Measurements from ENCODE around the gene ETFDH. TPM values are rescaled to one million over a fixed set of nuclear protein-coding genes. Genes with fewer than 3 reads are reported as not detected.
"Not testable (repeated sequence)": the region's sequence is repeated elsewhere in the genome, so short reads cannot be mapped to it uniquely, and the experiment has no call there.

ETFDH gene
- total RNA-seq, 1 donor from 2014 or later, result 25.4 TPM

GRCh38 chr4:158750379-158750778 lies 78.3 kb downstream of the ETFDH start:
- peak; percentile 61 for DNase-seq (ENCODE audit: low read depth)

DNA sequence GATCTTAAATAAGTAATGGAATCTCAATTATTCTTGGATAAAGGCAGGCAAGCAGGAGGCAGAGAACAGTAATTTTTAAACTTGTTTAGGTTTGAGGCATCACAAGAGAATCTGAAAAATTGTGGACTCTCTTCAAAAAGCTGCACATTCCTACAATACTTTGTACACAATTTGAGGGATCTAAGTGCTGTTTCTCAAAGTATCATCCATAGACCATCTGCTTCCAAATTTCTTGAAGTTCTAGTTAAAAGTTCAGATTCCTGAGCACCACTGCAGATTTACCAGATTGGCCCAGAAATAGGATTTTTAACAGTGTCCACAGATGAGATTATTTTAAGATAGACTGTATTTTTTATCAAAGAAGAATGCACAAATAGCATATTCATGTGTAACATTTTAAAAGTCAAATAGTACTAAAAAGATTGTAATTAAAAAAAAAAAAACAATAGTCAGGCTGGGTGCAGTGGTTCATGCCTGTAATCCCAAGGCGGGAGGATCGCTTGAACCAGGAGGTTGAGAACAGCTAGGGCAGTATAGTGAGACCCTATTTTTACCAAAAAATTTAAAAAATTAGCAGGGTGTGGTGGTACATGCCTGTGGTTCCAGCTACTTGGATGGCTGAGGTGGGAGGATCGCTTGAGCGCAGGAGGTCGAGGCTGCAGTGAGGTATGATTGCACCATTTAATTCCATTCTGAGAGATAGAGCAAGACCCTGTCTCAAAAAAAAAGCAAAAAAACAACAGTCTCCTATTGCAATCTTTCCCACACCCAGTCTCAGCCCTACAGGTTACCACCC lies 82.5 kb downstream of the ETFDH start:
- no peak for DNase-seq (ENCODE audit: low read depth)

GRCh38 chr4:158755819-158756218 lies 83.7 kb downstream of the ETFDH start:
- DNase-seq (ENCODE audit: low read depth), result not testable (repeated sequence)

DNA sequence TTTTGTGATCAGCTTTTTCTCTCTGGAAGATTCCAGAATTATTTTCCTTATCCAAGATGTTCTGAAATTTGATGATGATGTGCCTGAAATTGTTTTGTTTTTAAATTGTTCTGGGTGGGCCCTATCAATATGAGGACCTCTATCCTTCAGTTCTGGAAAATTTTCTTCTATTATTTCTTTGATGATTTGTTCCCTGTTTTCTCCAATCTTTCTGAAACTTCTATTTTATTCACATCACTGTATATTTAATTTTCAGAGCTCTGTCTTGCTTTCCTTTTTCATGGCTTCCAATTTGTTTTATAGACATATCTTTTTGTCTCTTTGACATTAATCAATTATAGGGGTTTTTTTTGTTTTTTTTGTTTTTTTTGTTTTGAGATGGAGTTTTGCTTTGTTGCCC lies 84.5 kb downstream of the ETFDH start:
- no peak for DNase-seq (ENCODE audit: low read depth)

DNA sequence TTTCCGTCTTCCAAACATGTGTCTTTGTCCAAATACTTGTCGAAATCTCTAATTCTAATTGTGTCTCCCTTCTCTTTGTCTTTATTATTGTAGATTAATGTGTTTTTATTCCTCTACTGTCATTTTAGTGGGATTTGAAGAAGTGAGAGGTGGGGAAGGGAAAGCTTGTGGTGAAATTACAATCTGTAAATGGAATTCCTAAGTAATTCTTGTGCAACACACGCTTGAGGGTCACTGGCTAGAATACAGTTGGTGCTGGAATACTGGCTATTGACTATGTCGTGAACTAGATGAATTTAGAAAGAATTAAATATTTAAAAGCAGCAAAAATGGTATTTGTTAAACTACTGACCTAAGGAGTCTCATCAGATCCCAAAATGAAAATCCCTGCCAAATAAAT lies 86.0 kb downstream of the ETFDH start:
- DNase-seq (ENCODE audit: low read depth), result no peak

- DNase-seq (ENCODE audit: low read depth), result no peak
Measured at GRCh38 chr4:158758703-158759102, 86.6 kb downstream of the ETFDH start.

Other genes with a start within 250 kb of the ETFDH start
- gene RXFP1, start 150.4 kb upstream of the ETFDH start, total RNA-seq, result 0.11 TPM in 1 of 2 replicates, not detected in the other
- 33.7 and 34.2 TPM in 2 replicates for gene C4orf46, start 409 bp upstream of the ETFDH start, total RNA-seq
- 48.2 and 51.6 TPM in 2 replicates for gene PPID, start 51.1 kb downstream of the ETFDH start, total RNA-seq
- 21.3 and 42.9 TPM in 2 replicates for gene FNIP2, start 96.7 kb downstream of the ETFDH start, total RNA-seq

Data from myocyte (in vitro differentiated cells).